ENCODE results near the gene CLIP2.

CLIP2 gene

GRCh38 chr7:74253331-74253730 is 35.9 kb upstream of the CLIP2 start:
- TF ChIP-seq CTCF (IDR thresholded peaks at IDR 0.05; ENCODE audit: borderline replicate concordance, insufficient read depth, low read depth, low read length): no peak

GRCh38 chr7:74253835-74254128 is 35.4 kb upstream of the CLIP2 start:
- no peak for TF ChIP-seq CTCF (IDR thresholded peaks at IDR 0.05; ENCODE audit: borderline replicate concordance, insufficient read depth, low read depth, low read length)
- H3K4me3 ChIP-seq (ENCODE audit: low read depth, low read length): peak overlapping the region; percentile 94

More at GRCh38 chr7:74253331-74253730, 35.9 kb upstream of the CLIP2 start:
- peak overlapping the region; percentile 94 for H3K4me3 ChIP-seq (ENCODE audit: low read depth, low read length)

GRCh38 chr7:74254129-74254857 is 34.9 kb upstream of the CLIP2 start, which contains the start of gene RFC2:
TSS of gene RFC2 (minus strand) at chr7:74254399. CDS start at chr7:74254383, 16 bp downstream.
- peak; percentile 19; the same call in 1 of the 2 replicates for TF ChIP-seq CTCF (IDR thresholded peaks at IDR 0.05; ENCODE audit: borderline replicate concordance, insufficient read depth, low read depth, low read length)
- H3K4me3 ChIP-seq (ENCODE audit: low read depth, low read length): peak within 1 kb of the TSS; percentile 94

- H3K4me3 ChIP-seq (ENCODE audit: low read depth, low read length): peak overlapping the region; percentile 94
- no peak for TF ChIP-seq CTCF (IDR thresholded peaks at IDR 0.05; ENCODE audit: borderline replicate concordance, insufficient read depth, low read depth, low read length)
Observed at GRCh38 chr7:74254858-74255379, 34.3 kb upstream of the CLIP2 start.

GRCh38 chr7:74255461-74255860 is 33.7 kb upstream of the CLIP2 start:
- H3K4me3 ChIP-seq (ENCODE audit: low read depth, low read length): peak overlapping the region; percentile 94

- no peak for TF ChIP-seq CTCF (IDR thresholded peaks at IDR 0.05; ENCODE audit: borderline replicate concordance, insufficient read depth, low read depth, low read length)
- no peak overlapping the region for H3K4me3 ChIP-seq (ENCODE audit: low read depth, low read length)
Observed at GRCh38 chr7:74256491-74257408, 32.5 kb upstream of the CLIP2 start.

GRCh38 chr7:74258639-74259038 is 30.6 kb upstream of the CLIP2 start:
- no peak for TF ChIP-seq CTCF (IDR thresholded peaks at IDR 0.05; ENCODE audit: borderline replicate concordance, insufficient read depth, low read depth, low read length)

More at GRCh38 chr7:74258639-74259038, 30.6 kb upstream of the CLIP2 start:
- no peak overlapping the region for H3K4me3 ChIP-seq (ENCODE audit: low read depth, low read length)
